Measurements from ENCODE around the gene EMX1. TPM values are rescaled to one million over a fixed set of nuclear protein-coding genes. Genes with fewer than 3 reads are reported as not detected.
A peak's percentile ranks its signal among the peaks of the same experiment; 100 is the strongest.

Gene EMX1
- total RNA-seq, 2 experiments from 2014 or later: not detected

GRCh38 chr2:72891091-72891818 is 26.1 kb upstream of the EMX1 start:
- Histone ChIP-seq H3K4me1 (ENCODE audit: insufficient read depth, low read length, poor library complexity, severe bottlenecking) (no peaks in the 10 kb centered on the region), H3K9me3 (ENCODE audit: low read length) (no peaks in the 10 kb centered on the region), H3K9me2 (ENCODE audit: insufficient read depth, low read length) (no peaks in the 10 kb centered on the region), H3K79me2 (ENCODE audit: insufficient read depth, low read depth, low read length) (no peaks in the 10 kb centered on the region), H4K20me1 (ENCODE audit: insufficient read depth, low read length) (no peaks in the 10 kb centered on the region), H3K36me3 (ENCODE audit: insufficient read depth, low read length) (no peaks in the 10 kb centered on the region), H2AFZ (ENCODE audit: low read length) (no peak overlapping the region), H3K4me2 (ENCODE audit: low read length) (no peak overlapping the region), H3K27ac (ENCODE audit: low read depth, low read length, poor library complexity, severe bottlenecking) (no peak overlapping the region), H3K4me3 (ENCODE audit: low read depth, low read length, poor library complexity, severe bottlenecking) (no peak overlapping the region)
- POLR2A ChIA-PET: interaction anchor here (0.6 kb wide), 1 partner anchor 83 kb away, joined by 5 read pairs; no protein-coding TSS in a partner anchor
- CTCF ChIA-PET (ENCODE audit: unreplicated experiment): no interaction called here
- no peak for TF ChIP-seq CTCF (conservative IDR thresholded peaks at IDR 0.05; ENCODE audit: low read length)
- no peak for TF ChIP-seq EZH2phosphoT487 (IDR thresholded peaks at IDR 0.05; ENCODE audit: borderline replicate concordance, low read depth, low read length)
- no peak for DNase-seq (ENCODE audit: low spot score)
- intact Hi-C loops (cut with micrococcal nuclease; ENCODE audit: unreplicated experiment): loop anchor here (5.0 kb wide), 1 partner anchor 271 kb away; no protein-coding TSS in a partner anchor
- BruUV-seq (replicated peaks): no TSS peak

GRCh38 chr2:72892506-72893173 is 24.7 kb upstream of the EMX1 start:
- Histone ChIP-seq H3K9me2 (ENCODE audit: insufficient read depth, low read length) (no peaks in the 10 kb centered on the region), H3K4me3 (ENCODE audit: low read depth, low read length, poor library complexity, severe bottlenecking) (no peak overlapping the region), H3K9me3 (ENCODE audit: low read length) (no peaks in the 10 kb centered on the region), H2AFZ (ENCODE audit: low read length) (no peak overlapping the region), H3K79me2 (ENCODE audit: insufficient read depth, low read depth, low read length) (no peaks in the 10 kb centered on the region), H3K36me3 (ENCODE audit: insufficient read depth, low read length) (no peaks in the 10 kb centered on the region), H3K27ac (ENCODE audit: low read depth, low read length, poor library complexity, severe bottlenecking) (no peak overlapping the region), H4K20me1 (ENCODE audit: insufficient read depth, low read length) (no peaks in the 10 kb centered on the region), H3K4me2 (ENCODE audit: low read length) (no peak overlapping the region), H3K4me1 (ENCODE audit: insufficient read depth, low read length, poor library complexity, severe bottlenecking) (no peaks in the 10 kb centered on the region)
- BruUV-seq (replicated peaks): no TSS peak
- ChIA-PET CTCF (ENCODE audit: unreplicated experiment) (interaction anchor here (0.6 kb wide), 2 partner anchors 282 to 286 kb away, joined by 3 read pairs; no protein-coding TSS in a partner anchor), POLR2A (interaction anchor here (0.6 to 1.6 kb wide), 2 partner anchors 261 to 756 kb away, joined by 3 to 4 read pairs; no protein-coding TSS in a partner anchor)
- intact Hi-C loops (cut with micrococcal nuclease; ENCODE audit: unreplicated experiment): loop anchor here (1.0 to 5.0 kb wide), 3 partner anchors 81 to 285 kb away; no protein-coding TSS in a partner anchor
- DNase-seq (ENCODE audit: low spot score): peak; percentile 70
- peak; percentile 79 for TF ChIP-seq CTCF (conservative IDR thresholded peaks at IDR 0.05; ENCODE audit: low read length)
- no peak for TF ChIP-seq EZH2phosphoT487 (IDR thresholded peaks at IDR 0.05; ENCODE audit: borderline replicate concordance, low read depth, low read length)
